NK-92 treated with Interleukin-12 subunit alpha and Interleukin-12 subunit beta, amount 100 ng/mL, for 24 hours (cell line): ENCODE measurements around the gene MTERF2.

Experiments used
- DNase-seq: peaks from one replicate; lab custom pipeline; 2025; lab: John Stamatoyannopoulos, UW

The MTERF2 gene

GRCh38 chr12:106953352-106954250 lies 33.3 kb downstream of the MTERF2 start:
- DNase-seq = no peak

GRCh38 chr12:106950591-106950990 lies 36.4 kb downstream of the MTERF2 start:
- DNase-seq = no peak

- DNase-seq = no peak
These were observed 39.5 kb downstream of the MTERF2 start for GRCh38 chr12:106947461-106947860.

GRCh38 chr12:106945261-106945851 lies 41.6 kb downstream of the MTERF2 start:
- DNase-seq = no peak

GRCh38 chr12:106942775-106943174 lies 44.2 kb downstream of the MTERF2 start:
- no peak for DNase-seq

GRCh38 chr12:106941481-106942156 lies 45.3 kb downstream of the MTERF2 start:
- no peak for DNase-seq

GRCh38 chr12:106934277-106934676 lies 52.7 kb downstream of the MTERF2 start:
- DNase-seq = no peak
